HepG2 (cell line): ENCODE data around the gene FGF7. TPM values are rescaled to one million over a fixed set of nuclear protein-coding genes. Genes with fewer than 3 reads are reported as not detected.

Source experiments
- ATAC-seq: fragments of 200-7000 bp; cut with Tn5 transposase; 3 replicates; pipeline ENCODE4 v1.9.1; 2020; ENCODE audit warnings: mild to moderate bottlenecking, moderate library complexity
- BruUV-seq: library from RNA; stranded (reverse); fragments of 400-500 nt; replicated peaks from 2 replicates; lab custom pipeline; 2021; lab: Mats Ljungman, UMichigan
- CTCF ChIA-PET: fragments of 300-600 bp; formaldehyde crosslinking; extraction: SDS; loops from one replicate; lab custom pipeline; 2021; ENCODE audit warnings: low total read pairs, inconsistent platforms, low intra/inter-chr PET ratio; lab: Yijun Ruan, JAX
- POLR2A ChIA-PET: fragments of 350-600 bp; sonication (Branson Sonifier 250); formaldehyde crosslinking; loops from one replicate; lab custom pipeline; 2020; ENCODE audit warnings: antibody characterized with exemption, inconsistent platforms; lab: Yijun Ruan, JAX
- DNase-seq: peaks from one replicate; pipeline ENCODE4 v3.0.0-alpha.2; 2015; ENCODE audit warnings: low spot score
- FAIRE-seq: peaks from 3 replicates; lab custom pipeline; 2011; peaks lifted over from hg19 to GRCh38; lab: Jason Lieb, UNC
- H2AFZ ChIP-seq: one replicate; pipeline ENCODE4 v1.6.1; 2011; ENCODE audit warnings: low read length, inconsistent platforms
- H3K27ac ChIP-seq: fragments of 300-600 bp; 3 replicates; pipeline ENCODE4 v1.8.0; 2011; ENCODE audit warnings: mixed run types, mild to moderate bottlenecking, mixed read lengths, low read length, inconsistent platforms; ENCODE audit not compliant: insufficient read depth; ENCODE audit errors: extremely low read length
- H3K27me3 ChIP-seq, 2 experiments: fragments of 200-600 bp in 1 of 2; 2 replicates in 1 of 2; 3 replicates in 1 of 2; pipeline versions ENCODE4 v1.6.0 to v1.8.0; 2011; ENCODE audit warnings: low read length in 2 of 2, mild to moderate bottlenecking in 2 of 2, moderate library complexity in 2 of 2, inconsistent platforms in 1 of 2; ENCODE audit not compliant: insufficient read depth in 2 of 2, control insufficient read depth in 1 of 2
- H3K36me3 ChIP-seq, 2 experiments: fragments of 200-600 bp in 1 of 2; replicated peaks in 1 of 2; 2 replicates in 1 of 2; 3 replicates in 1 of 2; pipeline versions ENCODE4 v1.5.1 to v1.8.0; 2011; ENCODE audit warnings: low read length in 2 of 2, inconsistent platforms in 1 of 2; ENCODE audit not compliant: insufficient read depth in 2 of 2, control insufficient read depth in 1 of 2
- H3K4me1 ChIP-seq: 2 replicates; pipeline ENCODE4 v1.5.1; 2012; ENCODE audit warnings: low read length, inconsistent platforms; ENCODE audit not compliant: insufficient read depth
- H3K4me2 ChIP-seq: 2 replicates; pipeline ENCODE4 v1.6.0; 2011; ENCODE audit warnings: low read depth, low read length, inconsistent platforms
- H3K4me3 ChIP-seq, 3 experiments: fragments of 200-600 bp in 1 of 3; sonication (generic), shearing (Covaris generic) in 1 of 3; replicated peaks in 1 of 3; 2 replicates each; pipeline ENCODE4 v1.5.1; 2011 to 2016; ENCODE audit warnings: low read length in 3 of 3, inconsistent platforms in 2 of 3, low read depth in 2 of 3, mild to moderate bottlenecking in 2 of 3, control low read depth in 1 of 3, mixed read lengths in 1 of 3; ENCODE audit not compliant: insufficient read depth in 1 of 3
- H3K79me2 ChIP-seq: one replicate; pipeline ENCODE4 v1.6.1; 2011; ENCODE audit warnings: low read length, inconsistent platforms; ENCODE audit not compliant: insufficient read depth
- H3K9ac ChIP-seq: 2 replicates; pipeline ENCODE4 v1.6.0; 2011; ENCODE audit warnings: mild to moderate bottlenecking, low read depth, low read length, inconsistent platforms; ENCODE audit not compliant: insufficient read depth
- H3K9me3 ChIP-seq: 2 replicates; pipeline ENCODE4 v1.5.1; 2012; ENCODE audit warnings: mild to moderate bottlenecking, low read length
- H4K20me1 ChIP-seq: 2 replicates; pipeline ENCODE4 v1.6.0; 2011; ENCODE audit warnings: inconsistent platforms, mild to moderate bottlenecking, low read length, moderate library complexity; ENCODE audit not compliant: insufficient read depth
- EHMT2 ChIP-seq: fragments of 200-600 bp; sonication (generic); IDR thresholded peaks from 2 replicates; pipeline ENCODE4 v1.7.0; 2017; ENCODE audit warnings: antibody characterized with exemption, low read depth, low read length, borderline replicate concordance
- EP300 ChIP-seq, 3 experiments: sonication (generic) in 1 of 3; formaldehyde crosslinking in 1 of 3; IDR thresholded peaks; 2 replicates each; pipeline versions ENCODE4 v1.5.1 to v1.6.1; 2011 to 2020; ENCODE audit warnings: low read depth in 2 of 3, low read length in 2 of 3, borderline replicate concordance in 1 of 3, improper control_type of control experiment in 1 of 3, mild to moderate bottlenecking in 1 of 3, missing genetic modification reagents in 1 of 3, moderate library complexity in 1 of 3
- GTF2F1 ChIP-seq: fragments of 150-350 bp; IDR thresholded peaks from 2 replicates; pipeline ENCODE4 v1.6.1; 2014; ENCODE audit warnings: low read length
- KMT2A ChIP-seq: sonication (generic); formaldehyde crosslinking; IDR thresholded peaks from 2 replicates; pipeline ENCODE4 v1.4.0; 2020; ENCODE audit warnings: missing genetic modification reagents
- MAFG ChIP-seq: sonication (generic); formaldehyde crosslinking; IDR thresholded peaks from 2 replicates; pipeline ENCODE4 v1.5.1; 2020; ENCODE audit warnings: mild to moderate bottlenecking, missing genetic modification reagents
- MATR3 ChIP-seq: sonication (generic); formaldehyde crosslinking; IDR thresholded peaks from 2 replicates; pipeline ENCODE4 v1.4.0; 2020; ENCODE audit warnings: missing genetic modification reagents
- PCBP2 ChIP-seq: fragments of 200-400 bp; formaldehyde crosslinking; optimal IDR thresholded peaks from 2 replicates; pipeline ENCODE3; 2018; ENCODE audit warnings: low read length, low read depth; ENCODE audit not compliant: poor library complexity, severe bottlenecking
- RFX1 ChIP-seq: fragments of 450-650 bp; IDR thresholded peaks from 2 replicates; pipeline ENCODE4 v1.6.1; 2017
- SRSF4 ChIP-seq: fragments of 200-400 bp; formaldehyde crosslinking; IDR thresholded peaks from one replicate; pipeline ENCODE4 v1.6.1; 2018; ENCODE audit warnings: mild to moderate bottlenecking, low read depth, low read length, moderate library complexity; ENCODE audit not compliant: poor library complexity, severe bottlenecking
- WGBS: methylation state at CpG from one replicate; pipeline ENCODE4 v1.1.6; 2017; ENCODE audit warnings: low lambda C conversion rate; 5-methylcytosine and 5-hydroxymethylcytosine counted together
- in situ Hi-C: cut with HindIII; loops from 2 replicates; pipeline ENCODE4 v1.10.0; 2017; ENCODE audit warnings: low pct_unique_long_range_greater_than_20kb; ENCODE audit not compliant: extremely low pct_ligation_motif_present
- intact Hi-C: fragments of 100-400 bp; cut with micrococcal nuclease; formaldehyde crosslinking; loops from one replicate; pipeline ENCODE4 v1.10.0; 2022; ENCODE audit not compliant: unreplicated experiment
- polyA plus RNA-seq, 8 experiments: library from polyadenylated mRNA; depleted of rRNA in 3 of 8; stranded (reverse) in 7 of 8; unstranded in 1 of 8; fragments of >200 nt; fragmentation: Illumina TruSeq in 4 of 8; extraction: Trizol in 4 of 8; gene quantifications; 2 replicates each; pipeline versions ENCODE4 v1.2.1 to v1.2.3, GENCODE V29; 2011 to 2016; ENCODE audit warnings: low read depth in 4 of 8, missing spikeins in 1 of 8, mixed read lengths in 1 of 8; ENCODE audit not compliant: insufficient read depth in 1 of 8
- total RNA-seq, 5 experiments: library from RNA; depleted of rRNA; stranded (reverse); fragments of >200 nt; fragmentation: Illumina TruSeq; extraction: Trizol; gene quantifications; 2 replicates each; pipeline ENCODE4 v1.2.3, GENCODE V29; 2016; ENCODE audit warnings: low read depth in 1 of 5
- TF ChIP-seq, protein P1 (sequence below): sonication (generic); formaldehyde crosslinking; IDR thresholded peaks from 2 replicates; pipeline ENCODE4 v1.4.0; 2020; ENCODE audit warnings: mild to moderate bottlenecking, missing genetic modification reagents
- TF ChIP-seq, protein P2 (sequence below): sonication (generic); formaldehyde crosslinking; IDR thresholded peaks from 2 replicates; pipeline ENCODE4 v1.4.0; 2020; ENCODE audit warnings: missing genetic modification reagents

Gene FGF7
- total and polyA plus RNA-seq, 2 of the 13 experiments (the other 11 are each of a cell fraction or from before 2014, with no cell fraction given): not detected

DNA sequence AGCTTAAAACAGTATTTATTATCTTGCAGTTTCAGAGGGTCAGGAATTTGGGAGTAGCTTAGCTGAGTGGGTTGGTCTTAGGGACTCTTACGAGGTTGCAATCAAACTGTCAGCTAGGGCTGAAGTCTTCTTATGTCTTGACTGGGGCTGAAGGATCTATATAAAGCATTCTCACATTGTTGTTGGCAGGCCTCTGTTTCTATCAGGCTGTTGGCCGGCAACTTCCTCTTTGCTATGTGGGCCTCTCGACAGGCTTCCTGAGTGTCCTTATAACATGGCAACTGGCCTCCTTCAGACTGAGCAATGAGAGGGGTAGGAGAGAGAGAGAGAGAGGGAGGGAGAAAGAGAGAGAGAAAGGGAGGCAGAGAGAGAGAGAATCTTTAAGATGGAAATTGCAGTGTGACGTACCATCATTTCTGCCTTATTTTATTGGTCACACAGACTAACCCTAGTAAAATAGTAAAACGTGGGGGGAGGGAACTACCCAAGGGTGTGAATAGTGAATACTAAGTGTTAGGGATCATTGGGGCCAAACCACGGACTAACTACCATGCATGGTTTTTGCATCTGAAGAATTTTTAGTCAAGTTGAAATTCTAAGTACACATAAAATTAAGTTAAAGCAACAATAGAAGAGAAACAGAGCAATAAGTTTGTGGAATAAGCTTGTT lies 16.1 kb downstream of the FGF7 start:
- in situ Hi-C loops (no loop called here), intact Hi-C loops (no loop called here)
- H3K4me1 ChIP-seq: no peaks in the 10 kb centered on the region
- TF ChIP-seq MAFG (no peak), KMT2A (no peak), PCBP2 (no peak), EP300 (IDR thresholded peaks at IDR 0.05; ENCODE audit: low read depth in 2 of 2, low read length in 2 of 2) (no peak), EP300 (CRISPR knock-in tag; IDR thresholded peaks at IDR 0.05; ENCODE audit: borderline replicate concordance) (no peak), MATR3 (CRISPR knock-in tag) (no peak), RFX1 (no peak), SRSF4 (no peak), EHMT2 (no peak), GTF2F1 (no peak)
- TF ChIP-seq, protein P1, sequence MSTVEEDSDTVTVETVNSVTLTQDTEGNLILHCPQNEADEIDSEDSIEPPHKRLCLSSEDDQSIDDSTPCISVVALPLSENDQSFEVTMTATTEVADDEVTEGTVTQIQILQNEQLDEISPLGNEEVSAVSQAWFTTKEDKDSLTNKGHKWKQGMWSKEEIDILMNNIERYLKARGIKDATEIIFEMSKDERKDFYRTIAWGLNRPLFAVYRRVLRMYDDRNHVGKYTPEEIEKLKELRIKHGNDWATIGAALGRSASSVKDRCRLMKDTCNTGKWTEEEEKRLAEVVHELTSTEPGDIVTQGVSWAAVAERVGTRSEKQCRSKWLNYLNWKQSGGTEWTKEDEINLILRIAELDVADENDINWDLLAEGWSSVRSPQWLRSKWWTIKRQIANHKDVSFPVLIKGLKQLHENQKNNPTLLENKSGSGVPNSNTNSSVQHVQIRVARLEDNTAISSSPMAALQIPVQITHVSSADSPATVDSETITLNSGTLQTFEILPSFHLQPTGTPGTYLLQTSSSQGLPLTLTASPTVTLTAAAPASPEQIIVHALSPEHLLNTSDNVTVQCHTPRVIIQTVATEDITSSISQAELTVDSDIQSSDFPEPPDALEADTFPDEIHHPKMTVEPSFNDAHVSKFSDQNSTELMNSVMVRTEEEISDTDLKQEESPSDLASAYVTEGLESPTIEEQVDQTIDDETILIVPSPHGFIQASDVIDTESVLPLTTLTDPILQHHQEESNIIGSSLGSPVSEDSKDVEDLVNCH (CRISPR knock-in tag): no peak
- TF ChIP-seq, protein P2, sequence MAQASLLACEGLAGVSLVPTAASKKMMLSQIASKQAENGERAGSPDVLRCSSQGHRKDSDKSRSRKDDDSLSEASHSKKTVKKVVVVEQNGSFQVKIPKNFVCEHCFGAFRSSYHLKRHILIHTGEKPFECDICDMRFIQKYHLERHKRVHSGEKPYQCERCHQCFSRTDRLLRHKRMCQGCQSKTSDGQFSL (CRISPR knock-in tag): no peak
- no peak overlapping the region for H3K4me3 ChIP-seq
- H3K9ac ChIP-seq: no peak overlapping the region
- BruUV-seq: no TSS peak
- no peaks in the 10 kb centered on the region for H4K20me1 ChIP-seq
- DNase-seq (no peak), FAIRE-seq (no peak), ATAC-seq (no peak)
- H3K27me3 ChIP-seq: no peaks in the 10 kb centered on the region
- H3K27ac ChIP-seq: no peak overlapping the region
- H3K4me2 ChIP-seq: no peak overlapping the region
- H2AFZ ChIP-seq: no peak overlapping the region
- H3K9me3 ChIP-seq: no peaks in the 10 kb centered on the region
- H3K36me3 ChIP-seq: no peaks in the 10 kb centered on the region
- 29% methylated on average over 6 of the region's 6 CpGs for WGBS
- no peaks in the 10 kb centered on the region for H3K79me2 ChIP-seq
- ChIA-PET CTCF (no interaction called here), POLR2A (no interaction called here)
